Loucy (cell line): Measurements from ENCODE around the gene MAML3.

Source experiments
- EZH2phosphoT487 ChIP-seq: fragments of 200-600 bp; IDR thresholded peaks from 2 replicates; pipeline ENCODE4 v1.6.1; 2018; ENCODE audit warnings: antibody characterized with exemption, mild to moderate bottlenecking, moderate library complexity, borderline replicate concordance
- TF ChIP-seq, protein P1 (sequence below): fragments of 200-600 bp; sonication (generic); conservative IDR thresholded peaks from 2 replicates; pipeline ENCODE4 v1.5.1; 2014; ENCODE audit warnings: mild to moderate bottlenecking, antibody characterized with exemption, low read length

DNA sequence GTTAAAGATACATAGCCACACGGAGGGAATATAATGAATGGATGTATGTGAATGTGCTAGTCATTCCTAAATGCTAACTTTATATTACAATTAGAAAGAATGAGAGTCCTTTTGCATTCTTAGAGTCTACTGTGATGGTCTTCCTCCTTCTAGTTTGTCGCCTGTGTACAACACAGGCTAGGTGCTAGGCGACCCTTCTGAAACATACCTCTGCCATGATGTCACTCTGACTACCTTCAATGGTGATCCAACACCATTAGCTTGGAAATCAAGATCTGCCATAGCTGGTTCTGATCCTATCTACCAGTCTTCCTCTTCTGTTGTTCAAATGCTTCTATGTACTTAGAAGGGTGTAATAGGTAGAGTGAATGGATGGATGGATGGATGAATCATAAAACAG is 337.1 kb downstream of the MAML3 start:
- TF ChIP-seq, protein P1, sequence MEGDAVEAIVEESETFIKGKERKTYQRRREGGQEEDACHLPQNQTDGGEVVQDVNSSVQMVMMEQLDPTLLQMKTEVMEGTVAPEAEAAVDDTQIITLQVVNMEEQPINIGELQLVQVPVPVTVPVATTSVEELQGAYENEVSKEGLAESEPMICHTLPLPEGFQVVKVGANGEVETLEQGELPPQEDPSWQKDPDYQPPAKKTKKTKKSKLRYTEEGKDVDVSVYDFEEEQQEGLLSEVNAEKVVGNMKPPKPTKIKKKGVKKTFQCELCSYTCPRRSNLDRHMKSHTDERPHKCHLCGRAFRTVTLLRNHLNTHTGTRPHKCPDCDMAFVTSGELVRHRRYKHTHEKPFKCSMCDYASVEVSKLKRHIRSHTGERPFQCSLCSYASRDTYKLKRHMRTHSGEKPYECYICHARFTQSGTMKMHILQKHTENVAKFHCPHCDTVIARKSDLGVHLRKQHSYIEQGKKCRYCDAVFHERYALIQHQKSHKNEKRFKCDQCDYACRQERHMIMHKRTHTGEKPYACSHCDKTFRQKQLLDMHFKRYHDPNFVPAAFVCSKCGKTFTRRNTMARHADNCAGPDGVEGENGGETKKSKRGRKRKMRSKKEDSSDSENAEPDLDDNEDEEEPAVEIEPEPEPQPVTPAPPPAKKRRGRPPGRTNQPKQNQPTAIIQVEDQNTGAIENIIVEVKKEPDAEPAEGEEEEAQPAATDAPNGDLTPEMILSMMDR = no peak
- no peak for TF ChIP-seq EZH2phosphoT487
